Osteoblast (primary cell): ENCODE results near the gene PLEKHA6. TPM values are rescaled to one million over a fixed set of nuclear protein-coding genes. Genes with fewer than 3 reads are reported as not detected.

Experiments
- DNase-seq: peaks from one replicate; pipeline ENCODE4 v3.0.0; 2011; ENCODE audit warnings: low spot score, mixed read lengths; ENCODE audit not compliant: insufficient read length; ENCODE audit errors: missing footprints
- H2AFZ ChIP-seq: 2 replicates; pipeline ENCODE4 v1.6.0; 2011; ENCODE audit warnings: mild to moderate bottlenecking, low read length
- H3K27ac ChIP-seq: 2 replicates; pipeline ENCODE4 v1.5.1; 2011; ENCODE audit warnings: mild to moderate bottlenecking, low read depth, low read length, moderate library complexity
- H3K27me3 ChIP-seq: 2 replicates; pipeline ENCODE4 v1.6.0; 2012; ENCODE audit warnings: mild to moderate bottlenecking, control low read depth, inconsistent platforms, low read length, moderate library complexity; ENCODE audit not compliant: insufficient read depth
- H3K36me3 ChIP-seq: 2 replicates; pipeline ENCODE4 v1.5.1; 2011; ENCODE audit warnings: mild to moderate bottlenecking, low read length, control low read depth, moderate library complexity; ENCODE audit not compliant: insufficient read depth
- H3K4me1 ChIP-seq: 2 replicates; pipeline ENCODE4 v1.5.1; 2011; ENCODE audit warnings: mild to moderate bottlenecking, low read length, control low read depth, moderate library complexity; ENCODE audit not compliant: insufficient read depth
- H3K4me2 ChIP-seq: 2 replicates; pipeline ENCODE4 v1.6.0; 2011; ENCODE audit warnings: mild to moderate bottlenecking, low read length; ENCODE audit not compliant: insufficient read depth
- H3K4me3 ChIP-seq: fragments of 200-600 bp; sonication (generic); 3 replicates; pipeline ENCODE4 v1.5.1; 2012; ENCODE audit warnings: mild to moderate bottlenecking, low read length, inconsistent platforms; ENCODE audit not compliant: insufficient read depth
- H3K79me2 ChIP-seq: 2 replicates; pipeline ENCODE4 v1.6.0; 2012; ENCODE audit warnings: mild to moderate bottlenecking, low read length, control low read depth, inconsistent platforms; ENCODE audit not compliant: insufficient read depth
- H3K9me3 ChIP-seq: 2 replicates; pipeline ENCODE4 v1.5.1; 2011; ENCODE audit warnings: low read depth, low read length, control low read depth
- H4K20me1 ChIP-seq: 2 replicates; pipeline ENCODE4 v1.6.0; 2012; ENCODE audit warnings: mild to moderate bottlenecking, low read length, control low read depth; ENCODE audit not compliant: insufficient read depth
- CTCF ChIP-seq: IDR thresholded peaks from 2 replicates; pipeline ENCODE4 v1.5.1; 2011; ENCODE audit warnings: mild to moderate bottlenecking, low read depth, low read length, moderate library complexity; ENCODE audit errors: extremely low read depth
- total RNA-seq: library from RNA; depleted of rRNA; stranded (reverse); fragments of >200 nt; gene quantifications from 2 replicates; pipeline ENCODE4 v1.2.3, GENCODE V29; 2012

The PLEKHA6 gene
- total RNA-seq, 1 donor: 0.36 TPM

- Histone ChIP-seq H3K79me2 (no peaks in the 10 kb centered on the region), H4K20me1 (no peaks in the 10 kb centered on the region), H3K9me3 (no peaks in the 10 kb centered on the region), H2AFZ (no peak overlapping the region), H3K4me2 (no peak overlapping the region), H3K4me3 (no peak overlapping the region), H3K27ac (no peak overlapping the region), H3K36me3 (no peaks in the 10 kb centered on the region), H3K4me1 (peaks cover 13% of the 10 kb centered on the region), H3K27me3 (peaks cover 10% of the 10 kb centered on the region)
- no peak for TF ChIP-seq CTCF
- DNase-seq: no peak
These were observed 183.7 kb downstream of the PLEKHA6 start for GRCh38 chr1:204176049-204176448.

GRCh38 chr1:204174958-204175357 is 184.8 kb downstream of the PLEKHA6 start:
- H3K79me2 ChIP-seq: no peaks in the 10 kb centered on the region
- no peaks in the 10 kb centered on the region for H4K20me1 ChIP-seq
- H3K36me3 ChIP-seq: no peaks in the 10 kb centered on the region
- H3K4me3 ChIP-seq: no peak overlapping the region
- H3K9me3 ChIP-seq: peaks cover 5% of the 10 kb centered on the region
- no peak overlapping the region for H3K4me2 ChIP-seq
- no peak for TF ChIP-seq CTCF
- H3K4me1 ChIP-seq: peaks cover 13% of the 10 kb centered on the region
- H3K27me3 ChIP-seq: peaks cover 10% of the 10 kb centered on the region
- no peak overlapping the region for H2AFZ ChIP-seq
- peak; percentile 43 for DNase-seq
- H3K27ac ChIP-seq: no peak overlapping the region

GRCh38 chr1:204172404-204173029 is 187.2 kb downstream of the PLEKHA6 start:
- Histone ChIP-seq H3K36me3 (no peaks in the 10 kb centered on the region), H3K27me3 (peaks cover 3% of the 10 kb centered on the region), H3K4me2 (no peak overlapping the region), H3K4me3 (no peak overlapping the region), H2AFZ (no peak overlapping the region), H3K9me3 (peaks cover 5% of the 10 kb centered on the region), H3K79me2 (no peaks in the 10 kb centered on the region), H4K20me1 (no peaks in the 10 kb centered on the region), H3K27ac (no peak overlapping the region), H3K4me1 (peaks cover 13% of the 10 kb centered on the region)
- no peak for TF ChIP-seq CTCF
- DNase-seq: no peak

- Histone ChIP-seq H3K4me2 (no peak overlapping the region), H3K27ac (no peak overlapping the region), H2AFZ (no peak overlapping the region), H3K36me3 (no peaks in the 10 kb centered on the region), H3K79me2 (no peaks in the 10 kb centered on the region), H3K4me3 (no peak overlapping the region), H3K27me3 (peaks cover 3% of the 10 kb centered on the region), H4K20me1 (no peaks in the 10 kb centered on the region), H3K4me1 (peaks cover 13% of the 10 kb centered on the region), H3K9me3 (peaks cover 5% of the 10 kb centered on the region)
- no peak for DNase-seq
- no peak for TF ChIP-seq CTCF
These were observed 188.0 kb downstream of the PLEKHA6 start for GRCh38 chr1:204171751-204172178.
